Measurements from ENCODE around the gene RBM10.

GRCh38 chrX:47151435-47151834, 6.4 kb downstream of the RBM10 start:
- TF ChIP-seq CTCF (conservative IDR thresholded peaks at IDR 0.05; ENCODE audit: low read length) (no peak), EZH2phosphoT487 (IDR thresholded peaks at IDR 0.05; ENCODE audit: borderline replicate concordance, low read depth, low read length) (no peak)
